ENCODE results near the gene SERF1B.
"Not testable (repeated sequence)": the region's sequence is repeated elsewhere in the genome, so short reads cannot be mapped to it uniquely, and the experiment has no call there.

SERF1B gene

DNA sequence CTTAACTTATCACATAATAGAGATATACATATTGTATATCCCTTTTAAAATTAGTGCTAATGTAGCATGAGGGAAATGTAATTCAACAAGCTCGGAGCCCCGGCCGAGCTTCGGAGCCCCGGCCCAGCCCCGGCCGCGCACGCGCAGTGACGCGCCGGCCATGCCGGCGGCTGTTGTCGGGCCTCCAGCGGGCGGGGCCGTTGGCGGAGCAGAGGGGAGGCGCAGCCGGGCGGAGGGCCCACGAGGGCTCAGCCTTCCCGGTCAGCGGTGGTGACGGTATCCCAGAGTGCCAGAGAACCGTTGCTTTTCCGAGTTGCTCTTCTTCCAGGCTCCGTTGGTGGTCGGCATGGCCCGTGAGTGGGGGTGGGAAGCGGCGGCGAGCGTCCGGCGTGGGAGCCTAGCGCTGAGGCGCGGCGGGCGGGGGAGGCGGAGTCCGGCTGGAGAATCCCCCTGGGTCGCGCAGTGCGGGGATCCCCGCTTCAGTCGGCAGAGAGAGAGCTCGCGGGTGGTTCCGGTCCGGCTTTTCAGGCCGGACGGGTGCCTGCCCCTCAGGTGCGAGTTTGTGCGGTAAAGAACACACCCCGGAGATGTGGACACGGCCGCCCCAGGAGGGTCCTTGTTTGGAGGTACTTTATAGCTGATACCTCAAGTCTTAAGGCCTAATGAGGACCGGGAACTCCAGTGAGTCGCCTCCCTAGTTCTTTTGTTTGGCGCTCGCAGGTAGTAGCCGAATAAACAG is at the start of gene SERF1B:
Gene SERF1B (plus strand): TSS at position 146 of the 739 bp plus-strand sequence. CDS start 201 bp downstream, at position 347.
- not testable (repeated sequence) for DNase-seq

DNA sequence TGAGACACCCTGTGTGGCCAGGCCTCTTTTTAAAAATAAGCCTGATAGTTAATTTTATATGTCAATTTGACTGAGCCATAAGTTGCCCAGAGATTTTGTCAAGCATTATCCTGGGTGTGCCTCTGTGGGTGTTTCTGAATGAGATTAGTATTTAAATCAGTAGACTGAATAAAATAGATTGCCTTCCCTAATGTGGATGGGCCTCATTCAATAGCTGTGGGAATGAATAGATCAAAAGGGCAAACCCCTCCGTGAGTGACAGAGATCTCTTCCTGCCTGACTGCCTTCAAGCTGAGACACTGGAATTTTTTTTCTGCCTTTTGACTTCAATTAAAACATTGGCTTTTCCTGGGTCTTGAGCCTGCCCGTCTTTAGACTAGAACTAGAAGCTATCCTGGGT is 33.3 kb upstream of the SERF1B start:
- DNase-seq, result not testable (repeated sequence)

DNA sequence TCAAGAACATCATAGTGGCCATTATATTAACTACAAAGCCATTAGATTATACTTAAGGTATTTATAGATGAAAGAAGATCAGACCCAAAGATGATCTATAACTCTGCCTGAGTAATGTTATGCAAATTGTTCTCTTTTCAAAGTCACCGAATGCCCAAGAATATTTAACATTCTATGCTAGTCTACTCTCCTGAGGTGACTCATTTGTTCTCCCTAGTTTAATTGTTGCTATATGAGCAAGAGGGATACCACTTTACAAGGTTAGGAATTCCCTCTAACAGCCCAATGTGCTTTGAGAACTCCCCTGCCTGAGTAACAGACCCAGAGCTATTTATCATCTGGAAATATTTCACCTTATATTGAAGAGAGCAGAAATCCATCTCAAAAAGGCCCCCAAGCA is 29.5 kb upstream of the SERF1B start:
- not testable (repeated sequence) for DNase-seq

DNA sequence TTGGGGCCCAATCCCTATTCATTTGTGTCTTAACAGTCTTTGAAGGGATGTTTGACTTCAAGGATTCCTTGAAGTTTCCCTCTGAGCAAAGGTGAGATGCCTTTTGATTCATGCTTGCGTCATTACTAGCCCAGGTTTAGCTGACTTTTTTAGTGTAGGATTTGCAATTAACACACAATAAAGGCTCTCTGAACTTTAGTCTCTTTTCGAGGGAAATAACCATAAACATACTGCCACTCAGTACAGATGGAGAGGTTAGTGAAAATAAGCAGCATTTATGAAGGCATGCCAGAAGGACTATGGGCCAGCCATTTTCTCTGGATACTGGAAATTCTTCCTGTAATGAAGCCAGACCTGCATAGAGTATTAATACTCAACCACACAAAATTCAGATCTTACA is 4.4 kb upstream of the SERF1B start:
- DNase-seq, result not testable (repeated sequence)

DNA sequence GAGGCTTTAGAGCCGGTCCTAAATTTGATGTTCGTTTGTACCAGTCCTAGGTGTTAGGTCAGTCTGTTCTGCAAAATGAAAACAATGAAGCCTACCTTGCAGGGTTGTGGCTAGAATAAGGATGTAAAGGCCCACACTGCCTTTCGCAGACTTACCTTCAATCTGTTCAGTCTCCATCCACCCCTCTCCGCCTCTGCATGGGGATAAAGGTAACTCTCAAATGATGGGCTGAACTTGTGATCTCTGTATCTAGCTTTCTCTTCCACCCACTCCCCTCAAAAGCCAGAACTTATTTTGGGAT is 744 bp downstream of the SERF1B start:
- not testable (repeated sequence) for DNase-seq

DNA sequence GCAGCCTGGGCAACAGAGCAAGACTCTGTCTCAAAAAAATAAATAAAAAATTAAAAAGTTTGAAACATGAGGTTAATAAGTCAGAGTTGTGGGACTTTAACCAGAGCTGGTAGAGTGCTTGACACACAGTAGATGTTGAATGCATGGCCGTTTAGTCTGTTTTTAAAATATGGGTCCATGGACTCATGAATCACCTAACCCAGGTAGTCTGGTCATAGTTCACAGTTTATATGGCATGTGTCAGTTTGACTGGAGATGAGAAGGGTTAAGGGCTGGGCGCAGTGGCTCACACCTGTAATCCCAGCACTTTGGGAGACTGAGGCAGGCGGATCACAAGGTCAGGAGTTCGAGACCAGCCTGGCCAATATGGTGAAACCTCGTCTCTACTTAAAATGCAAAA is 6.2 kb downstream of the SERF1B start:
- not testable (repeated sequence) for DNase-seq

DNA sequence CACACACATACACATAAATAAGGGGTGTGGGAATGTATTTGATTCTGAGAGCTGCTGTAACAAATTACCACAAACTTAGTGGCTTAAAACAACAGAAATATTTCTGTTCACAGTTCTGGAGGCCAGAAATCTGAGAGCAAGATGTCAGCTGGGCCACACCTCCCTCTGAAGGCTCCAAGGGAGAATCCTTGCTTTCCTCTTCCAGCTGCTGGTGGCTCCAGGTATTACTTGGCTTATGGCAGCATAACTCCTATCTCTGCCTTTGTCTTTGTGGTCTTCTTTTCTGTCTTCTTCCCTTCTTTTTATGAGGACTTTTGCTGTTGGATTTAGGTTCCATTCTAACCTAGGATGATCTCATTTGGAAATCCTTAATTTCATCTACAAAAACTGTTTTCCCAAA is 16.4 kb downstream of the SERF1B start:
- not testable (repeated sequence) for DNase-seq

DNA sequence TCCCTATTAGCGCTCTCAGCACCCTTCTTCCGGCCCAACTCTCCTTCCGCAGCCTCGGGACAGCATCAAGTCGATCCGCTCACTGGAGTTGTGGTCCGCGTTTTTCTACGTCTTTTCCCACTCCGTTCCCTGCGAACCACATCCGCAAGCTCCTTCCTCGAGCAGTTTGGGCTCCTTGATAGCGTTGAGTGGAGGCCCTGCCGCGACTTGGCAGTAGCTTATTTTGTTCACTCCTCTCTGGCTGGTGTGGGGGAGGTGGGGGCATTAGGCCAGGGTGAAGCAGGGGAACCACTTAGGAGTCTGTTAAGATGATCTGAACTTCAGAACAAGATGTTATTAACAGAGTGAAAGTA is 24.7 kb downstream of the SERF1B start:
- DNase-seq, result not testable (repeated sequence)

DNA sequence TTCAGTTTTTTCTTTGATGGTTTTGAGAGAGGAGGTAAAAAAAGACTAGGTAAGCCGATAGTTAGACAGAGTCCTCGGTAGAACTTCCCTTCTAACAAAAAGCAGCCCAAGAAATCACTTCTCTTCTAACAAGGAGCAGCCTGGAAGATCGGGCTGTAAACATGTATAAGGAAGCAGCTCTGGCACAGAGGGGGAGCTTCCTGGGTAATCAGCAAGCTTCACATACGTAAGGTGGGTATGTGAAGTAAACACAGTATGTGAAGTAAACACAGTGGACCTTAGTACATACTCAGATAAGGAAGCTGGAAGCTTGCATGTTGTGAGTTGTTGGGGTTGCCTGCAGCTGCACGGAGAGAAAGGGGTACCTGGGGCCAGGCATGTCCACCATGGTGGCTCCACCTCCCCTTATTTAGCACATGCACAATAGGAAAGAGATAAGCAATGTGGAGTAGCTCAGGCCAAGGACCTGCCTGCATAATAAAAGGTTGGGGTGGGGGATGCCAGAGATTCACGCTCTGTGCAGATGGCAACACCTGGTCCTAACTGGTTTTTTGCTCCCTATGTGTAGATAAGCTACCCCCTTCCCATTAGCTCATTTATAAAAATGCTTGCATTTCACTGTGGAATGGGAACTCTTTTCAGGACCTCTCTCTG is 31.4 kb downstream of the SERF1B start:
- DNase-seq, result not testable (repeated sequence)

DNA sequence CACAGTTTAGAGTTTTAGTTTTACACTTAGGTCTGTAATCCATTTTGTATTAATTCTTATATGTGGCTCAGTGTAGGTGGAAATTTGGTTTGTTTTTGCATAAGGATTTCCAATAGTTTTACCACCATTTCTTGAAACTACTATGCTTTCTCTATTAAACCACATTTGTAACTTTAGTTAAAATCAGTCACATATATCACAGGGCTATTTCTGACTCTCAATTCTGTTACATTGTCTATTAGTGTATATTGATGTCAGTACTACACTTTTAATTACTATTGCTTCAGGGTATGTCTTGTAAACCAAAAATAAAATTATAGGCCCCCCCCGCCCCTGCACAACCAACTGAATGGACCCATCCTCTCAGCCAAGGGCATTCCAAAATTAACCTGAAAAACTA is 32.1 kb downstream of the SERF1B start:
- DNase-seq, result not testable (repeated sequence)

DNA sequence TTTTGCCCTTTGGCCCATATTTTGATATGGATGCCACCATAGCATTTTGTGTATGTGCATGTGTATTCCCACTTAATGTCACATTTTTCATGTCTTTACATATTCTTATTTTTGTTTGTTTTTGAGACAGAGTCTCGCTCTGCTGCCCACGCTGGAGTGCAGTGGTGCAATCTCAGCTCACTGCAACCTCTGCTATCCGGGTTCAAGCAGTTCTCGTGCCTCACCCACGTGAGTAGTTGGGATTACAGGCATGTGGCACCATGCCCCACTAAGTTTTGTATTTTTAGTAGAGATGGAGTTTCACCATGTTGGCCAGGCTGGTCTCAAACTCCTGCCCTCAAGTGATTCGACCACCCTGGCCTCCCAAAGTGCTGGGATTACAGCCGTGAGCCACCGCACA is 52.6 kb downstream of the SERF1B start:
- DNase-seq, result not testable (repeated sequence)

DNA sequence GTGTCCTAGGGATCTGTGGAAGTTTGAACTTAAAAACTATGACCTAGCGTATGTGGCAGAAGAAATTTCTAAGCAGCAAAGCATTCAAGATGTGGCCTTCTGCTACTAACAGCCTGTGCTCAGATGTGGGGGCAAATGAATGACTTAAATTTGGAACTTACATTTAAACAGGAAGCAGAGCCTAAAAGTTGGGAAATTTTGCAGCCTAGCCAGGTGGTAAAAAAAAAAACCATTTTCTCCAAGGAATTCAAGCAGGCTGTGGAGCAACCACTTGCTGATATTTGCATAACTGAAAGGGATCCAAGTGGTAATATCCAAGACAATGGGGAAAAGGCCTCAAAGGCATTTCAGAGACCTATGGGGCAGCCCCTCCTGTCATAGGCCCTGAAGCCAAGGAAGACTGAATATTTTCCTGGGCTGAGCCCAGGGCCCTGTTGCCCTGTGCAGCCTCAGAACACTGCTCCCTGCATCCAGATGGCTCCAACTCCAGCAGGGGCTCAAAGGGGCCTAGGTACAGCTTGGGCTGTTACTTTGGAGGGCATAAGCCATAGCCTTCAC is 63.9 kb downstream of the SERF1B start:
- not testable (repeated sequence) for DNase-seq

DNA sequence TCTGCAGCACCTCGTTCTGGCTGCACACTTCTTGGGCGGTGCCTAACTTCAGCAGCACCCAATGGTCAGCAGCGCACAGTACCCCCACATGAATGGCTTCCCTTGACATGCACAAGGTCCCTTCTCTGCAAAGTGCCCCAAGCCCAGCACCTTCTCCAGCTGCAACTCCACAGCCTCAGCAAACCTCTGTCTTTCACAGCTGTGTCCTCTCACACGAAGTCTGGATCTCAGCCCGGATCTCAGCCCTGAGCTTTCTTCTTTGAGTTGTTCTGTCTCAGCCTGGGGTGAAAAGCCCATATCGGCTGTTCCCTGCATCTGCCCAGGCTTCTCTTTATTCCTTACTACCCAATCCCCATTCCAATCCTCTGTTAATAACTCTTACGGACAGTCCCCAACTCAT is 66.7 kb downstream of the SERF1B start:
- DNase-seq, result not testable (repeated sequence)
